Smooth muscle cell (in vitro differentiated cells): ENCODE data around the gene OR1N1. TPM values are rescaled to one million over a fixed set of nuclear protein-coding genes. Genes with fewer than 3 reads are reported as not detected.
"Not testable (repeated sequence)": the region's sequence is repeated elsewhere in the genome, so short reads cannot be mapped to it uniquely, and the experiment has no call there.

Experiments
- DNase-seq: peaks from one replicate; lab custom pipeline; 2025; ENCODE audit not compliant: unreplicated experiment; lab: John Stamatoyannopoulos, UW
- H2AFZ ChIP-seq: fragments of 200-600 bp; sonication (generic); 2 replicates; pipeline ENCODE4 v1.6.0; 2016; ENCODE audit warnings: antibody characterized with exemption, low read depth, mild to moderate bottlenecking
- H3F3A ChIP-seq: fragments of 200-600 bp; sonication (generic); 2 replicates; pipeline ENCODE4 v1.6.0; 2017; ENCODE audit warnings: antibody characterized with exemption, low read depth
- H3K27ac ChIP-seq: fragments of 200-600 bp; sonication (generic); 2 replicates; pipeline ENCODE4 v1.5.1; 2016; ENCODE audit warnings: low read depth, mild to moderate bottlenecking
- H3K27me3 ChIP-seq: fragments of 200-600 bp; sonication (generic); 2 replicates; pipeline ENCODE4 v1.6.1; 2016; ENCODE audit warnings: low read depth, mild to moderate bottlenecking
- H3K36me3 ChIP-seq: fragments of 200-600 bp; sonication (generic); 2 replicates; pipeline ENCODE4 v1.5.1; 2016; ENCODE audit warnings: low read depth
- H3K4me1 ChIP-seq: fragments of 200-600 bp; sonication (generic); 2 replicates; pipeline ENCODE4 v1.5.1; 2016; ENCODE audit warnings: low read depth
- H3K4me2 ChIP-seq: fragments of 200-600 bp; sonication (generic); 2 replicates; pipeline ENCODE4 v1.6.0; 2016; ENCODE audit warnings: mild to moderate bottlenecking
- H3K4me3 ChIP-seq: fragments of 200-600 bp; sonication (generic); 2 replicates; pipeline ENCODE4 v1.5.1; 2016; ENCODE audit warnings: mild to moderate bottlenecking
- H3K79me2 ChIP-seq: fragments of 200-600 bp; sonication (generic); 2 replicates; pipeline ENCODE4 v1.6.0; 2016; ENCODE audit warnings: low read depth, mild to moderate bottlenecking
- H3K9ac ChIP-seq: fragments of 200-600 bp; sonication (generic); 2 replicates; pipeline ENCODE4 v1.6.0; 2016; ENCODE audit warnings: low read depth
- H3K9me3 ChIP-seq: fragments of 200-600 bp; sonication (generic); replicated peaks from 2 replicates; pipeline ENCODE4 v1.5.1; 2016; ENCODE audit warnings: low read depth
- H4K20me1 ChIP-seq: fragments of 200-600 bp; sonication (generic); 2 replicates; pipeline ENCODE4 v1.6.0; 2016; ENCODE audit warnings: low read depth
- CTCF ChIP-seq: fragments of 200-600 bp; sonication (generic); IDR thresholded peaks from 2 replicates; pipeline ENCODE4 v1.5.1; 2017; ENCODE audit warnings: borderline replicate concordance, mild to moderate bottlenecking, antibody characterized with exemption; ENCODE audit not compliant: insufficient read depth, poor library complexity, severe bottlenecking
- WGBS: methylation state at CpG from one replicate; pipeline ENCODE4 v1.1.7; 2016; ENCODE audit warnings: low lambda C conversion rate; 5-methylcytosine and 5-hydroxymethylcytosine counted together
- polyA plus RNA-seq: library from polyadenylated mRNA; unstranded; fragments of >200 nt; fragmentation: Nextera tagmentation; extraction: Ambion mirVana; gene quantifications from 2 replicates; pipeline ENCODE4 v1.2.1, GENCODE V29; 2016
- total RNA-seq: library from RNA; depleted of rRNA; stranded (reverse); fragments of >200 nt; gene quantifications from 2 replicates; pipeline ENCODE4 v1.2.3, GENCODE V29; 2014

The OR1N1 gene
- total and polyA plus RNA-seq, 2 experiments from 2014 or later: not detected

- Histone ChIP-seq H3K4me1 (no peaks in the 10 kb centered on the region), H3K27ac (no peak overlapping the region), H4K20me1 (no peaks in the 10 kb centered on the region), H3K9me3 (peaks cover 5% of the 10 kb centered on the region), H2AFZ (no peak overlapping the region), H3K4me2 (no peak overlapping the region), H3K79me2 (no peaks in the 10 kb centered on the region), H3F3A (no peaks in the 10 kb centered on the region), H3K27me3 (no peaks in the 10 kb centered on the region), H3K4me3 (no peak overlapping the region), H3K36me3 (no peaks in the 10 kb centered on the region), H3K9ac (no peak overlapping the region)
- DNase-seq: no peak
- WGBS: 78% methylated on average over 8 of the region's 8 CpGs
- TF ChIP-seq CTCF: no peak
Observed at GRCh38 chr9:122546196-122546595, 19.1 kb upstream of the OR1N1 start.

DNA sequence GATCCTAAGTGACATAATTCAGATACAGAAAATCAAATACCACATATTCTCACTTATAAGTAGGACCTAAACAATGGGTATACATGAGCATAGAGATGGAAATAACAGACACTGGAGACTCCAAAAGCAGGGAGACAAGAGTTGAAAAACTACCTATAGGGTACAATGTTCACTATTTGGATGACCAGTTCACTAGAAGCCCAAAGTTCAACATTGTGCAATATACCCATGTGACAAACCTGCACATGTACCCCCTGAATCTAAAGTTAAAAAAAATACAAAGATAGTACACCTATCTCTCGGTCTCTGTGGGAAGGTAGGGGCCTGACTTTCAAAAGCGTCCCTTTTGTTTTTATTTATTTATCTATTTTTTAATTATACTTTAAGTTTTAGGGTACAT is 11.7 kb upstream of the OR1N1 start:
- Histone ChIP-seq H3K9ac (no peak overlapping the region), H3K4me3 (no peak overlapping the region), H3K9me3 (peaks cover 6% of the 10 kb centered on the region), H3K27ac (no peak overlapping the region), H3K79me2 (no peaks in the 10 kb centered on the region), H3F3A (no peaks in the 10 kb centered on the region), H3K4me1 (no peaks in the 10 kb centered on the region), H3K36me3 (no peaks in the 10 kb centered on the region), H4K20me1 (no peaks in the 10 kb centered on the region), H2AFZ (no peak overlapping the region), H3K27me3 (no peaks in the 10 kb centered on the region), H3K4me2 (no peak overlapping the region)
- TF ChIP-seq CTCF: no peak
- WGBS: 60% methylated on average over 2 of the region's 2 CpGs
- DNase-seq: no peak

DNA sequence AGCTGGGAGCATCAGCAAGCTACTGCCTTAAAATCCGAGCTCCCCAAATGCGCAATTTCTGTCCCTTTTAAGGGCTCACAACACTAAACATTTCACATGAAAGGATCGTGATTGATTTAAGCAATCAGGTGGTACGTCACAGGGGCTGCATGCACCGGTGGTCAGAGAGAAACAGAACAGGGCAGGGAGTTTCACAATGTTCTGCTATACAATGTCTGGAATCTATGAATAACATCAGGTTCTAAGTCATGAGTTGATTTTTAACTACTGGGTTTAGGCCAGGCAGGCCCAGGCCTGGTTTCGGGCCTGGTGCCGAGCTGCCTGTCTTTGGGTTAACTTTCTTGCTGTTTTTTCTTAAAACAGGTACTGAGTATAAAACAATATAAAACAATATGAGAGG is 10.0 kb upstream of the OR1N1 start:
- not testable (repeated sequence) for H3K4me1 ChIP-seq, H3K27me3 ChIP-seq, H3K27ac ChIP-seq, H3K36me3 ChIP-seq, H3K79me2 ChIP-seq, H3K9me3 ChIP-seq, H2AFZ ChIP-seq, H4K20me1 ChIP-seq, DNase-seq, H3K4me3 ChIP-seq, H3K9ac ChIP-seq, H3F3A ChIP-seq, H3K4me2 ChIP-seq
- 41% methylated on average over 7 of the region's 7 CpGs for WGBS

GRCh38 chr9:122536134-122536533 is 9.0 kb upstream of the OR1N1 start:
- H3F3A ChIP-seq: no peaks in the 10 kb centered on the region
- no peak overlapping the region for H2AFZ ChIP-seq
- H3K4me1 ChIP-seq: no peaks in the 10 kb centered on the region
- DNase-seq: no peak
- H3K36me3 ChIP-seq: no peaks in the 10 kb centered on the region
- H4K20me1 ChIP-seq: no peaks in the 10 kb centered on the region
- H3K27ac ChIP-seq: no peak overlapping the region
- H3K4me3 ChIP-seq: no peak overlapping the region
- no peak overlapping the region for H3K9ac ChIP-seq
- no peak for TF ChIP-seq CTCF
- H3K27me3 ChIP-seq: no peaks in the 10 kb centered on the region
- peaks cover 4% of the 10 kb centered on the region for H3K9me3 ChIP-seq
- H3K4me2 ChIP-seq: no peak overlapping the region
- 78% methylated on average over 1 of the region's 1 CpG for WGBS
- no peaks in the 10 kb centered on the region for H3K79me2 ChIP-seq

- DNase-seq, H3K27ac ChIP-seq, H3K9ac ChIP-seq, H3K4me3 ChIP-seq, H3F3A ChIP-seq, H3K36me3 ChIP-seq, H3K4me1 ChIP-seq, H3K27me3 ChIP-seq, H2AFZ ChIP-seq, H3K9me3 ChIP-seq, H3K79me2 ChIP-seq, H4K20me1 ChIP-seq, H3K4me2 ChIP-seq: not testable (repeated sequence)
- 64% methylated on average over 4 of the region's 4 CpGs for WGBS
Observed at GRCh38 chr9:122531157-122531556, 4.1 kb upstream of the OR1N1 start.
